Measurements from ENCODE around the gene BTBD9. TPM values are rescaled to one million over a fixed set of nuclear protein-coding genes. Genes with fewer than 3 reads are reported as not detected.
A peak's percentile ranks its signal among the peaks of the same experiment; 100 is the strongest.

Gene BTBD9
- polyA plus RNA-seq, 1 donor (not counting 4 experiments of a cell fraction or from before 2014, with no cell fraction given) = 6.8 TPM

DNA sequence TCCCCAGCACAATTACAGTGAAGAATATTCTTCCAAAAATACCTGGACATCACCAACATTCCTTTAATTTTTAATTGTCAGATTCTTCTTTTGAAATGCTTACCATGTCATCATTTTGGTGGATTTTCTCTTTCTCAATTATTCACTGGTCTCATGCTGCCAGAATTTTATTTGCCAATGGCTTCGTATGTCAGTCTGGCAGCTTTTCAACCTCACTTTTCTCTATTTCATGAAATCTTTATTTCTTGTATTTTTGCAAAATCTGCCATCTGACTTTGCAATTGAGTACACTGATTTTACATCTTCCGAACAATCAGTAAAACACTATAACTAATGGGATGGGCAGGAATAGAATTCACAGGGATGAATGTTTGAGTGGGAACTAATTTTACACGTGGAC, 84.1 kb downstream of the BTBD9 start:
- H2AFZ ChIP-seq (ENCODE audit: control insufficient read depth, low read length) = no peak overlapping the region
- TF ChIP-seq EZH2 (IDR thresholded peaks at IDR 0.05; ENCODE audit: low read length) = no peak
- TF ChIP-seq, protein P1, sequence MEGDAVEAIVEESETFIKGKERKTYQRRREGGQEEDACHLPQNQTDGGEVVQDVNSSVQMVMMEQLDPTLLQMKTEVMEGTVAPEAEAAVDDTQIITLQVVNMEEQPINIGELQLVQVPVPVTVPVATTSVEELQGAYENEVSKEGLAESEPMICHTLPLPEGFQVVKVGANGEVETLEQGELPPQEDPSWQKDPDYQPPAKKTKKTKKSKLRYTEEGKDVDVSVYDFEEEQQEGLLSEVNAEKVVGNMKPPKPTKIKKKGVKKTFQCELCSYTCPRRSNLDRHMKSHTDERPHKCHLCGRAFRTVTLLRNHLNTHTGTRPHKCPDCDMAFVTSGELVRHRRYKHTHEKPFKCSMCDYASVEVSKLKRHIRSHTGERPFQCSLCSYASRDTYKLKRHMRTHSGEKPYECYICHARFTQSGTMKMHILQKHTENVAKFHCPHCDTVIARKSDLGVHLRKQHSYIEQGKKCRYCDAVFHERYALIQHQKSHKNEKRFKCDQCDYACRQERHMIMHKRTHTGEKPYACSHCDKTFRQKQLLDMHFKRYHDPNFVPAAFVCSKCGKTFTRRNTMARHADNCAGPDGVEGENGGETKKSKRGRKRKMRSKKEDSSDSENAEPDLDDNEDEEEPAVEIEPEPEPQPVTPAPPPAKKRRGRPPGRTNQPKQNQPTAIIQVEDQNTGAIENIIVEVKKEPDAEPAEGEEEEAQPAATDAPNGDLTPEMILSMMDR (optimal IDR thresholded peaks at IDR 0.05 in 1 of 3, IDR thresholded peaks at IDR 0.05 in 1 of 3, conservative IDR thresholded peaks at IDR 0.05 in 1 of 3; ENCODE audit: extremely low read depth in 1 of 3, insufficient read depth in 2 of 3, low read length in 3 of 3) = no peak
- H3K4me3 ChIP-seq (ENCODE audit: control insufficient read depth in 2 of 3, extremely low read depth in 1 of 3, insufficient read depth in 2 of 3, low read depth in 1 of 3, low read length in 3 of 3) = no peak overlapping the region
- H3K9ac ChIP-seq (ENCODE audit: control insufficient read depth, extremely low read depth, insufficient read depth, low read length) = no peak overlapping the region
- FAIRE-seq (no peak), DNase-seq (ENCODE audit: low read depth, low spot score) (no peak)
- H3K9me3 ChIP-seq (ENCODE audit: control insufficient read depth, low read depth, low read length) = no peaks in the 10 kb centered on the region
- H3K4me2 ChIP-seq (ENCODE audit: control insufficient read depth, extremely low read depth, insufficient read depth, low read depth, low read length) = no peak overlapping the region
- H3K27ac ChIP-seq (ENCODE audit: control insufficient read depth, insufficient read depth, low read length) = no peak overlapping the region
- H3K79me2 ChIP-seq (ENCODE audit: control insufficient read depth, insufficient read depth, low read length) = no peaks in the 10 kb centered on the region
- H3K27me3 ChIP-seq (ENCODE audit: control insufficient read depth, extremely low read depth, insufficient read depth, low read length) = no peaks in the 10 kb centered on the region
- H3K36me3 ChIP-seq (ENCODE audit: control insufficient read depth in 2 of 2, extremely low read depth in 1 of 2, insufficient read depth in 2 of 2, low read length in 2 of 2) = no peaks in the 10 kb centered on the region
- no peaks in the 10 kb centered on the region for H4K20me1 ChIP-seq (ENCODE audit: control insufficient read depth, extremely low read depth, insufficient read depth, low read length)
- peaks cover 4% of the 10 kb centered on the region for H3K4me1 ChIP-seq (ENCODE audit: control insufficient read depth, extremely low read depth, insufficient read depth, low read length)
- no peaks in the 10 kb centered on the region for H3K9me1 ChIP-seq (ENCODE audit: control insufficient read depth, extremely low read depth, insufficient read depth, low read length)
- dilution Hi-C loops (cut with MboI; ENCODE audit: extremely low pct_ligation_motif_present, low sequenced_read_pairs) = no loop called here

DNA sequence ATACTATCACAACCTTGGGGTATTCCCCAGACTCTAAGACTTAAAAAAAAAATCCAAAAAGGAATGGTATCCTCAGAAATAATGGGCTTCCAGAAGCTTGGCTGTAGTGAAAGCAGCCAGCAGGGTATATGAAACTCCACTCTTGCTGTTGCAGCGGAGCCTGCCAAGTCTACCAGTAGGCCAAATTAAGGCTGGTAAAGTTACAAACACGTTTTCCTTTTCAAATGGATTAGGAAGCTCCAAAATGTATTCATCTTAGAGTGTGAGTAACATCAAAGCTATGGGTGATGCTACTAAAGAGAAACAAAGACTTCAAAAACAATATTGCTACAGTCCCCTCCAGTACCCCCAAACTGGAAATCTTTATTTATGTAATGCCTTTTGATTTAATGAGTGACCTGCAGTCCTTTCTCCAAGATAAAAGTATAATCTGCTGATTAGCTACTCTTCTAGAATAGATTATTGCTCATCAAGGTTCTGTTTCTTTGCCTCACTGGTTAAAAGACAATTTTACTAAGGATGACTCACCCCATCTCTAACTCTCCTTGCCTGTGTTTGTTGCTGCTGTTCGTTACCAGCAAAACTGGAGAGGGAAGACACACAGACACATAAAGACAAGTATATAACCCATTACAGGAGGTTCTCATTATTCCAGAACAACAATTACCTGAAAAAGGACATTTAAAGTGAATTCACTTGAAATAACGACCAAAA, 84.9 kb downstream of the BTBD9 start:
- FAIRE-seq (peak; percentile 13), DNase-seq (ENCODE audit: low read depth, low spot score) (no peak)
- Histone ChIP-seq H2AFZ (ENCODE audit: control insufficient read depth, low read length) (no peak overlapping the region), H3K9ac (ENCODE audit: control insufficient read depth, extremely low read depth, insufficient read depth, low read length) (no peak overlapping the region), H3K36me3 (ENCODE audit: control insufficient read depth in 2 of 2, extremely low read depth in 1 of 2, insufficient read depth in 2 of 2, low read length in 2 of 2) (no peaks in the 10 kb centered on the region), H3K79me2 (ENCODE audit: control insufficient read depth, insufficient read depth, low read length) (no peaks in the 10 kb centered on the region), H3K27me3 (ENCODE audit: control insufficient read depth, extremely low read depth, insufficient read depth, low read length) (no peaks in the 10 kb centered on the region), H3K4me2 (ENCODE audit: control insufficient read depth, extremely low read depth, insufficient read depth, low read depth, low read length) (no peak overlapping the region), H4K20me1 (ENCODE audit: control insufficient read depth, extremely low read depth, insufficient read depth, low read length) (no peaks in the 10 kb centered on the region), H3K27ac (ENCODE audit: control insufficient read depth, insufficient read depth, low read length) (no peak overlapping the region), H3K4me3 (ENCODE audit: control insufficient read depth in 2 of 3, extremely low read depth in 1 of 3, insufficient read depth in 2 of 3, low read depth in 1 of 3, low read length in 3 of 3) (no peak overlapping the region), H3K9me3 (ENCODE audit: control insufficient read depth, low read depth, low read length) (no peaks in the 10 kb centered on the region), H3K9me1 (ENCODE audit: control insufficient read depth, extremely low read depth, insufficient read depth, low read length) (no peaks in the 10 kb centered on the region), H3K4me1 (ENCODE audit: control insufficient read depth, extremely low read depth, insufficient read depth, low read length) (peaks cover 4% of the 10 kb centered on the region)
- TF ChIP-seq, protein P1 (optimal IDR thresholded peaks at IDR 0.05 in 1 of 3, IDR thresholded peaks at IDR 0.05 in 1 of 3, conservative IDR thresholded peaks at IDR 0.05 in 1 of 3; ENCODE audit: extremely low read depth in 1 of 3, insufficient read depth in 2 of 3, low read length in 3 of 3) = no peak
- TF ChIP-seq EZH2 (IDR thresholded peaks at IDR 0.05; ENCODE audit: low read length) = no peak
- dilution Hi-C loops (cut with MboI; ENCODE audit: extremely low pct_ligation_motif_present, low sequenced_read_pairs) = no loop called here
